HepG2 (cell line): ENCODE results near the gene RBM3. TPM values are rescaled to one million over a fixed set of nuclear protein-coding genes. Genes with fewer than 3 reads are reported as not detected.

Source experiments
- ATAC-seq: fragments of 200-7000 bp; cut with Tn5 transposase; 3 replicates; pipeline ENCODE4 v1.9.1; 2020; ENCODE audit warnings: mild to moderate bottlenecking, moderate library complexity
- BruUV-seq: library from RNA; stranded (reverse); fragments of 400-500 nt; replicated peaks from 2 replicates; lab custom pipeline; 2021; lab: Mats Ljungman, UMichigan
- CTCF ChIA-PET: fragments of 300-600 bp; formaldehyde crosslinking; extraction: SDS; loops from one replicate; lab custom pipeline; 2021; ENCODE audit warnings: low total read pairs, inconsistent platforms, low intra/inter-chr PET ratio; lab: Yijun Ruan, JAX
- POLR2A ChIA-PET: fragments of 350-600 bp; sonication (Branson Sonifier 250); formaldehyde crosslinking; loops from one replicate; lab custom pipeline; 2020; ENCODE audit warnings: antibody characterized with exemption, inconsistent platforms; lab: Yijun Ruan, JAX
- DNase-seq: peaks from one replicate; pipeline ENCODE4 v3.0.0-alpha.2; 2015; ENCODE audit warnings: low spot score
- FAIRE-seq: peaks from 3 replicates; lab custom pipeline; 2011; peaks lifted over from hg19 to GRCh38; lab: Jason Lieb, UNC
- H2AFZ ChIP-seq: one replicate; pipeline ENCODE4 v1.6.1; 2011; ENCODE audit warnings: low read length, inconsistent platforms
- H3K27ac ChIP-seq: fragments of 300-600 bp; 3 replicates; pipeline ENCODE4 v1.8.0; 2011; ENCODE audit warnings: mixed run types, mild to moderate bottlenecking, mixed read lengths, low read length, inconsistent platforms; ENCODE audit not compliant: insufficient read depth; ENCODE audit errors: extremely low read length
- H3K27me3 ChIP-seq, 2 experiments: fragments of 200-600 bp in 1 of 2; 2 replicates in 1 of 2; 3 replicates in 1 of 2; pipeline versions ENCODE4 v1.6.0 to v1.8.0; 2011; ENCODE audit warnings: low read length in 2 of 2, mild to moderate bottlenecking in 2 of 2, moderate library complexity in 2 of 2, inconsistent platforms in 1 of 2; ENCODE audit not compliant: insufficient read depth in 2 of 2, control insufficient read depth in 1 of 2
- H3K36me3 ChIP-seq, 2 experiments: fragments of 200-600 bp in 1 of 2; replicated peaks in 1 of 2; 2 replicates in 1 of 2; 3 replicates in 1 of 2; pipeline versions ENCODE4 v1.5.1 to v1.8.0; 2011; ENCODE audit warnings: low read length in 2 of 2, inconsistent platforms in 1 of 2; ENCODE audit not compliant: insufficient read depth in 2 of 2, control insufficient read depth in 1 of 2
- H3K4me1 ChIP-seq: 2 replicates; pipeline ENCODE4 v1.5.1; 2012; ENCODE audit warnings: low read length, inconsistent platforms; ENCODE audit not compliant: insufficient read depth
- H3K4me2 ChIP-seq: 2 replicates; pipeline ENCODE4 v1.6.0; 2011; ENCODE audit warnings: low read depth, low read length, inconsistent platforms
- H3K4me3 ChIP-seq, 3 experiments: fragments of 200-600 bp in 1 of 3; sonication (generic), shearing (Covaris generic) in 1 of 3; replicated peaks in 1 of 3; 2 replicates each; pipeline ENCODE4 v1.5.1; 2011 to 2016; ENCODE audit warnings: low read length in 3 of 3, inconsistent platforms in 2 of 3, low read depth in 2 of 3, mild to moderate bottlenecking in 2 of 3, control low read depth in 1 of 3, mixed read lengths in 1 of 3; ENCODE audit not compliant: insufficient read depth in 1 of 3
- H3K79me2 ChIP-seq: one replicate; pipeline ENCODE4 v1.6.1; 2011; ENCODE audit warnings: low read length, inconsistent platforms; ENCODE audit not compliant: insufficient read depth
- H3K9ac ChIP-seq: 2 replicates; pipeline ENCODE4 v1.6.0; 2011; ENCODE audit warnings: mild to moderate bottlenecking, low read depth, low read length, inconsistent platforms; ENCODE audit not compliant: insufficient read depth
- H3K9me3 ChIP-seq: 2 replicates; pipeline ENCODE4 v1.5.1; 2012; ENCODE audit warnings: mild to moderate bottlenecking, low read length
- H4K20me1 ChIP-seq: 2 replicates; pipeline ENCODE4 v1.6.0; 2011; ENCODE audit warnings: inconsistent platforms, mild to moderate bottlenecking, low read length, moderate library complexity; ENCODE audit not compliant: insufficient read depth
- BCL6 ChIP-seq: IDR thresholded peaks from 2 replicates; pipeline ENCODE4 v1.6.1; 2016; ENCODE audit warnings: missing genetic modification reagents, missing compliant biosample characterization
- CEBPB ChIP-seq: IDR thresholded peaks from 2 replicates; pipeline ENCODE4 v1.6.1; 2011; ENCODE audit warnings: low read depth, low read length, improper control_type of control experiment, borderline replicate concordance
- CREB1 ChIP-seq, 2 experiments: fragments of 450-650 bp in 1 of 2; IDR thresholded peaks; 2 replicates each; pipeline ENCODE4 v1.6.1; 2016 to 2017; ENCODE audit warnings: control low read depth in 1 of 2, mild to moderate bottlenecking in 1 of 2, missing compliant biosample characterization in 1 of 2, missing genetic modification characterization in 1 of 2
- FOSL1 ChIP-seq: sonication (generic); formaldehyde crosslinking; IDR thresholded peaks from 2 replicates; pipeline ENCODE4 v1.9.0; 2021; ENCODE audit warnings: missing genetic modification reagents, borderline replicate concordance
- GABPB1 ChIP-seq: IDR thresholded peaks from 2 replicates; pipeline ENCODE4 v1.6.1; 2016; ENCODE audit warnings: mild to moderate bottlenecking, missing genetic modification reagents, moderate library complexity, missing compliant biosample characterization
- IRF2 ChIP-seq: IDR thresholded peaks from 2 replicates; pipeline ENCODE4 v1.6.1; 2018; ENCODE audit warnings: missing genetic modification reagents, missing compliant biosample characterization
- MXD3 ChIP-seq: IDR thresholded peaks from 2 replicates; pipeline ENCODE4 v1.6.1; 2016; ENCODE audit warnings: mild to moderate bottlenecking, missing biosample characterization, missing genetic modification reagents
- PLSCR1 ChIP-seq: sonication (generic); formaldehyde crosslinking; IDR thresholded peaks from 2 replicates; pipeline ENCODE4 v1.5.0; 2020; ENCODE audit warnings: missing genetic modification reagents, mild to moderate bottlenecking, borderline replicate concordance
- REL ChIP-seq: sonication (generic); formaldehyde crosslinking; conservative IDR thresholded peaks from 2 replicates; pipeline ENCODE4 v1.8.0; 2022; ENCODE audit warnings: mild to moderate bottlenecking, missing genetic modification reagents, moderate library complexity
- SALL2 ChIP-seq: sonication (generic); formaldehyde crosslinking; IDR thresholded peaks from 2 replicates; pipeline ENCODE4 v1.8.1; 2023; ENCODE audit warnings: mild to moderate bottlenecking, missing genetic modification reagents, inconsistent platforms
- XRCC5 ChIP-seq: fragments of 200-400 bp; formaldehyde crosslinking; optimal IDR thresholded peaks from 2 replicates; pipeline ENCODE3; 2017; ENCODE audit warnings: mild to moderate bottlenecking, low read length
- ZBTB21 ChIP-seq: sonication (generic); formaldehyde crosslinking; IDR thresholded peaks from 2 replicates; pipeline ENCODE4 v1.4.0; 2020; ENCODE audit warnings: missing genetic modification reagents
- ZBTB34 ChIP-seq: sonication (generic); formaldehyde crosslinking; IDR thresholded peaks from 2 replicates; pipeline ENCODE4 v1.8.0; 2022; ENCODE audit warnings: mild to moderate bottlenecking, missing genetic modification reagents
- ZNF367 ChIP-seq: sonication (generic); formaldehyde crosslinking; IDR thresholded peaks from 2 replicates; pipeline ENCODE4 v1.4.0; 2020; ENCODE audit warnings: missing genetic modification reagents, borderline replicate concordance
- ZUFSP ChIP-seq: sonication (generic); formaldehyde crosslinking; IDR thresholded peaks from 2 replicates; pipeline ENCODE4 v1.9.0; 2021; ENCODE audit warnings: missing genetic modification reagents, mild to moderate bottlenecking, borderline replicate concordance
- WGBS: methylation state at CpG from one replicate; pipeline ENCODE4 v1.1.6; 2017; ENCODE audit warnings: low lambda C conversion rate; 5-methylcytosine and 5-hydroxymethylcytosine counted together
- in situ Hi-C: cut with HindIII; loops from 2 replicates; pipeline ENCODE4 v1.10.0; 2017; ENCODE audit warnings: low pct_unique_long_range_greater_than_20kb; ENCODE audit not compliant: extremely low pct_ligation_motif_present
- intact Hi-C: fragments of 100-400 bp; cut with micrococcal nuclease; formaldehyde crosslinking; loops from one replicate; pipeline ENCODE4 v1.10.0; 2022; ENCODE audit not compliant: unreplicated experiment
- polyA plus RNA-seq, 8 experiments: library from polyadenylated mRNA; depleted of rRNA in 3 of 8; stranded (reverse) in 7 of 8; unstranded in 1 of 8; fragments of >200 nt; fragmentation: Illumina TruSeq in 4 of 8; extraction: Trizol in 4 of 8; gene quantifications; 2 replicates each; pipeline versions ENCODE4 v1.2.1 to v1.2.3, GENCODE V29; 2011 to 2016; ENCODE audit warnings: low read depth in 4 of 8, missing spikeins in 1 of 8, mixed read lengths in 1 of 8; ENCODE audit not compliant: insufficient read depth in 1 of 8
- total RNA-seq, 5 experiments: library from RNA; depleted of rRNA; stranded (reverse); fragments of >200 nt; fragmentation: Illumina TruSeq; extraction: Trizol; gene quantifications; 2 replicates each; pipeline ENCODE4 v1.2.3, GENCODE V29; 2016; ENCODE audit warnings: low read depth in 1 of 5

The RBM3 gene
- total and polyA plus RNA-seq, 2 of the 13 experiments (the other 11 are each of a cell fraction or from before 2014, with no cell fraction given) = 123 to 182 TPM

- TF ChIP-seq REL (CRISPR knock-in tag) = no peak
These were observed 4.3 kb upstream of the RBM3 start (continued) for GRCh38 chrX:48569958-48570357.

- FAIRE-seq = no peak
- H3K9ac ChIP-seq = peak overlapping the region; percentile 97
- peaks cover 6% of the 10 kb centered on the region for H4K20me1 ChIP-seq
- POLR2A ChIA-PET = interaction anchor here (0.6 to 1.8 kb wide), 15 partner anchors 8 to 1797 kb away, joined by 3 to 28 read pairs (median 6); partner anchors contain the start of genes EBP and TBC1D25
- WGBS = 52% methylated on average over 19 of the region's 19 CpGs
- H3K27me3 ChIP-seq = no peaks in the 10 kb centered on the region; a peak in 1 of 5 replicates
- peaks cover 16% of the 10 kb centered on the region for H3K79me2 ChIP-seq
- H3K4me2 ChIP-seq = peak overlapping the region; percentile 88
- no peak for DNase-seq
- ATAC-seq = no peak
- H3K36me3 ChIP-seq = peaks cover 4 to 27% of the 10 kb centered on the region in 2 experiments; a peak in 4 of 5 replicates
- peak overlapping the region; percentile 86 for H2AFZ ChIP-seq
- no peaks in the 10 kb centered on the region for H3K9me3 ChIP-seq
- CTCF ChIA-PET = no interaction called here
- H3K4me1 ChIP-seq = peaks cover 24% of the 10 kb centered on the region
- H3K4me3 ChIP-seq = peak overlapping the region; percentile 42 to 79 (median 73)
- H3K27ac ChIP-seq = peak overlapping the region; percentile 97
- in situ Hi-C loops = no loop called here
- BruUV-seq = TSS peak; percentile 89
- intact Hi-C loops = no loop called here
- TF ChIP-seq ZBTB21 (CRISPR knock-in tag) = peak; percentile 33; the same call in 1 of the 2 replicates
- no peak for TF ChIP-seq IRF2 (CRISPR knock-in tag)
- TF ChIP-seq ZUFSP (CRISPR knock-in tag) = no peak
- TF ChIP-seq BCL6 (CRISPR knock-in tag) = no peak
- TF ChIP-seq ZBTB34 = no peak
- TF ChIP-seq CEBPB = no peak
- TF ChIP-seq XRCC5 = no peak
- TF ChIP-seq CREB1 (IDR thresholded peaks at IDR 0.05) = peak; percentile 47; the same call in 1 of the 2 replicates
- TF ChIP-seq CREB1 (CRISPR knock-in tag; IDR thresholded peaks at IDR 0.05) = no peak
- no peak for TF ChIP-seq PLSCR1 (CRISPR knock-in tag)
- TF ChIP-seq MXD3 (CRISPR knock-in tag) = no peak
- TF ChIP-seq ZNF367 (CRISPR knock-in tag) = no peak
- TF ChIP-seq GABPB1 = no peak
- TF ChIP-seq FOSL1 (CRISPR knock-in tag) = no peak
- 0 out of 2 replicates have a peak, but pooled peaks have one; percentile 29 for TF ChIP-seq SALL2 (CRISPR knock-in tag)
These were observed 504 bp upstream of the RBM3 start for GRCh38 chrX:48573690-48574269.
